CD4-positive, alpha-beta T cell treated with Interferon gamma for 1 hour (primary cell): ENCODE results near the gene ASMTL.
"Not testable (repeated sequence)": the region's sequence is repeated elsewhere in the genome, so short reads cannot be mapped to it uniquely, and the experiment has no call there.

Source experiments
- DNase-seq: peaks from one replicate; pipeline ENCODE4 v3.0.0-alpha.2; 2020

Gene ASMTL

DNA sequence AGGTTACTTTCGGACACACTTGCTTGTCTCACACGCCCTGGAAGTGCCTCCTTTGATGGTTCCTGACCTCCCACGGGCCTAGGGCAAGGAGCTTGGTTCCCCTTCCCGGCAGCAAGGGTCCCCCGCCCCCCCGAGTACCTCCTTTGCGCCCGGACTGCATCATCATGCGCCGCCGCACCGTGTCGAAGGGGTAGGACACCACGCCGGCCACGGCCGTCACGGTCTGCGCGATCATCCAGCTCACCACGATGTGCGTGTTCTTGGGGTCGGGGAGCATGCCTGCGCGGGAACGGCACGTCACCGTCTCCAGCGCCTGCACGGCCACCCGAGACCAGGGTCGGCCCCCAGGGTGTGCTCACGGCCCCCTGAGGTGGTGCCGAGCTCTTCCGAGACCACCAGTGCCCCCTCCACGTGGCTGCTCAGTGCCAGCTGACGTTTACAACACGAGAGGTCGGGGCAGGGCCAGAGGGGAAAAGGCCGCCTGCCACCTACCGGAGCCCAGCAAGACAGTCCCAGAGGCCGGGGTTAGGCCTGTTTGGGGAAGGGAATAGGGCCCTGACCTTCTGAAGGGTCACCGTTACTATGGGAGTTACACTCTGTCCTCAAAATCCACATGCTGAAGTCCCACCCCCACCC lies 65.5 kb downstream of the ASMTL start:
- DNase-seq: no peak

DNA sequence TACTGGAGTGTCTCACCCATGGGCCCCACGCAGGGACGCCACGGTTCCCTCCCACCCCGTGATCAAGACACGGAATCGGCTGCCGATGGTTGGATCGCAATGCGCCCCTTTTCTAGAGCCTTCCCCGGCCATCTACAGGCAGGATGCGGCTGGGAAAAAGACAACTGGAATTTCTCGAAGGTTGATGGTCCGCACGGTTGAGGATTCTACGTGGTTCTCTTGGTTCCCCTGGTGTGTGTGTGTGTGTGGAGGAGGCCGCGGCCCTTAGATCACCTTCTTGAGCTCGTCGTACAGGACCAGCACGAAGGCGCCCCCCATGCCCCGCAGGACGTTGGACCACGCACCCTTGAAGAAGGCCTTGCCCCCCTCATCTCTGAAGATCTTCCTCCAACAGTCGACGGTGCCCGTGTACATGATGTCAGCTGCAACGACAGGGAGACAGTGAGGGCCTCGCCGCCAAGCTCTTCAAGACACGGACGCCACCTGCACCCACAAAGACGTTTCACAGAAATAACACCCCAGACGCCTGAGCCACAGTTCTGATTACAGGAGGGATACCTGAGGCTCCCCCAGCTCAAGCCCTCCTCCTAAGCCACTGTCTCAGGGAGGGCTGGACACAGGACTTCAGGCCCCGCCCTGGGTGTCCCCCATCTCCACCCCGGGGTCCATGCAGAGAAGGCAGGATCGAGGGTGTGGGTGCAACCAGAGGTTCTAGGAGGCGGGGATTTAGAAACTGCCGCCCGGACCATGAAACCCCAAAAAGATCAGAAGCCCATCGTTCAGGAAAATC lies 66.2 kb downstream of the ASMTL start:
- DNase-seq: no peak

DNA sequence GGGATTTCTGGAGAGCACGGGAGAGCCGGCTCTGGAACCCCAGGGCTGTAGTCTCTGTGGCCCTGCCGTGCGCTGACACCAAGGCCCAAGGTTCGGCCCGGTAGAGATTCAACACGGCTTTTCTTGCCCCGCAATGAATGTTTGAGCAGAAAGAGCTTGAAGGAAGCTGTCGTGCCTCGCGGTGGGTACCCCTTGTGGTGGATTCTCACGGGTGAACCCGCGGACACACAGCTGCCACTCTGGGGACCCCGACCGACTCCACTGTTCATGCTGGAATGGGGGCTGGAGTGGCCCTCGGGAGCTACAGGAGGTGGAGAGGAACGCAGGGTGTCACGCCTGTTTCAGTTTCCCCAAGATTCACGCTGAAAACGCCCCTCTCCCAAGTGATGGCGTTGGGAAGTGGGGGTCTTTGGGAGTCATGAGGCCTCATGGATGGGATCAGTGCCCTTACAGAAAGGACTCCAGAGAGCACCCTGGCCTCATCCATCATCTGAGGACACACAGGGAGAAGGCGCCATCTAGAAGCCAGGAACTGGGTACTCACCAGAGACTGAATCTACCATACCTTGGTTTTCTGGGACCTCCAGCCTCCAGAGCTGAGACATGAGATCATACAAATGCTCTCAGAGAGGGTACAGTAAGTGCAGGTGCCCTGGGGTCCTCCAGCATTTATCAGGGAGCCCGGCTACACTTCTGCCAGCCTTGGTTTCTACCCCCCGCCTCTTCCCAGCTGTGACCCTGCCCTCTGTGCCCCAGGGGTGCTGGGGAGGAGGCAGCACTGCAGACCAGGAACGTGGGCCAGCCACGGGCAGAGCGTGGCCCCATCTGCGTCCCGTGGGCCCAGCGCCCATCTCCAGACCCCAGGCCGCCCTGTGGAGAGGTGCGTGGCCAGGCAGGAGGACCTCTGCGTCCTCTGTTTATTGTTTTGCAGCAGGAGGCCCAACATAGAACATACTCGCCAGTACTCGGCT lies 67.2 kb downstream of the ASMTL start:
- DNase-seq: no peak

DNA sequence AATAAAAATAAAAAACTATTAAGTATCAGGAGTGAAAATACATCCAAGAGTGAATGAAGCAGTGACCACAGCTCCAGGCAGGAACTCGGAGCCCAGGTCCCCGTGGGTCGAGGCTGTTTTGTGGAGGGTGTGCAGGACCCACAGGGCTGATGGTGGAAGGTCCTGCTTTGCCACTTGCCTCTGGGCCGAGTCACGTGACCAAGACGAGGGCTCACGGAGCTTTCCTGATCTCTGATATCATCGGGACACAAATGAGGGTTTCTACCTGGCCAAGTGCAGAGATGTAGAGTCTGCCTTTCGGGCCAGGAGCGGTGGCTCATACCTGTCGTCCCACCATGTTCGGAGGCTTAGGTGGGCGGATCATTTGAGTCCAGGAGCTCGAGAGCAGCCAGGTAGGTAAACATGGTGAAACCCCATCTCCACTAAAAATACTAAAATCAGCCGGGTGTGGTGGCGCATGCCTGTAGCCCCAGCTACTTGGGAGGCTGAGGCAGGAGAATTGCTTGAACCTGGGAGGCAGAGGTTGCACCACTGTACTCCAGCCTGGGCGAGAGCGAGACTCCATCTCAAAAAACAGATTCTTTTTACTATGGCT lies 68.0 kb downstream of the ASMTL start:
- DNase-seq: no peak

DNA sequence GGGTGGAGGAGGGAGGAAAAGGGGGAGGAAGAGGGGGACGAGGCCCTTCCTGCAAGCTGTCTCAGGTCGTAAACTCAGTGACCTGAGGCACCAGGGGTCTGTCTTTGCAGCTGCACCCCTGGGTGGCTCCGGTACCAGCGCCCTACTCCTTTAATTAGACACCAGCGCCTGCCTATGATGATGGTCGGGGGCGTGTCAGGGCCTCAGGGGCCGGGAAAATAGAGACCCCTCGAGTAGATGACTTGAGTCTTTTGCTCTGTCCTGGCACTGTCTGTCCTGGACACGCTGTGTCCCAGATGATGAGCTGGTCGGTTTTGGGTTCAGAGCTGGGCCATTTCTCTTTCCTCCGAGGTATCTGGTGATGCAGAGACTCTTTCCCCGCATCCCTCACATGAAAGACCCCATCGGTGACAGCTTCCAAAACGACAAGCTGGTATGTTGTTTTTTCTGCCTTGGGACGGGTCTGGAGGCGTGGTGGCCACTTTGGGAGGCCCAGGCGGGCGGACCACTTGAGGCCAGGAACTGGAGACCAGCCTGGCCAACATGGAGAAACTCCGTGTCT lies 72.0 kb downstream of the ASMTL start:
- DNase-seq: no peak

DNA sequence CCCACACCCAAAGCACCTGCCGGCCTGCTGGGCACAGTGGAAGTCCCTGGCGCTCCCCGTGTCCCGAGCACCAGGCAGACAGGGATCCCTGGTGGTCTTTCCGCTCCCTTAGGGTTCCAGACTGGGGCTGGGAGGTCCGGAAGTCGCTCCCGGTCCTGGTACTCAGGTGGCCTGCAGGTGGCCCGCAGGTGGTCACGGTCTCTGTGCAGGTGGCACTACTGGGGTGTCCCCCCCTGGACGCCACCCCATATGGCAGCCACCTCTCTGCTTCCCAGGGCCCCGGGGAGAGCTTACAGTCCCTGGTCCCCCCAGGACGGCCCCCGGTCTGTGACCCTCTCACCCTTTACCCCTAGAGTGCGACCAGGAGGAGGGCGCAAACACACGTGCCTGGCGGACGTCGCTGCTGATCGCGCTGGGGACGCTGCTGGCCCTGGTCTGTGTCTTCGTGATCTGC lies 74.4 kb downstream of the ASMTL start:
- DNase-seq: no peak

DNA sequence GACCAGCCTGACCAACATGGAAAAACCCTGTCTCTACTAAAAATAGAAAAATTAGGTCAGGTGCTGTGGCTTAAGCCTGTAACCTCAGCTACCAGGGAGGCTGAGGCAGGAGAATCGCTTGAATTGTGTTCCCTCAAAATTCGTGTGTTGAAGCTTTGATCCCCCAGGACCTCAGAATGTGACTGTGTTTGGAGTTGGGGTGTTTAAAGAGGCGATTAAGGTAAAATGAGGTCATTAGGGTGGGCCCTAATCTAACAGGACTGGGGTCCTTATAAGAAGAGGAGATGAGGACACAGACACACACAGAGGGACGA lies 84.4 kb downstream of the ASMTL start:
- no peak for DNase-seq

DNA sequence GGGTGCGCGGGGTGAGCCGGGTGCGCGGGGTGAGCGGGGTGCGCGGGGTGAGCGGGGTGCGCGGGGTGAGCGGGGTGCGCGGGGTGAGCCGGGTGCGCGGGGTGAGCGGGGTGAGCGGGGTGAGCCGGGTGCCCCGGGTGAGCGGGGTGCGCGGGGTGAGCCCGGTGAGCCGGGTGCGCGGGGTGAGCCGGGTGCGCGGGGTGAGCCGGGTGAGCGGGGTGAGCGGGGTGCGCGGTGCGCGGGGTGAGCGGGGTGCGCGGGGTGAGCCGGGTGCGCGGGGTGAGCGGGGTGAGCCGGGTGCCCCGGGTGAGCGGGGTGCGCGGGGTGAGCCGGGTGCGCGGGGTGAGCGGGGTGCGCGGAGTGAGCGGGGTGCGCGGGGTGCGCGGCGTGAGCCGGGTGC lies 86.3 kb downstream of the ASMTL start:
- not testable (repeated sequence) for DNase-seq

DNA sequence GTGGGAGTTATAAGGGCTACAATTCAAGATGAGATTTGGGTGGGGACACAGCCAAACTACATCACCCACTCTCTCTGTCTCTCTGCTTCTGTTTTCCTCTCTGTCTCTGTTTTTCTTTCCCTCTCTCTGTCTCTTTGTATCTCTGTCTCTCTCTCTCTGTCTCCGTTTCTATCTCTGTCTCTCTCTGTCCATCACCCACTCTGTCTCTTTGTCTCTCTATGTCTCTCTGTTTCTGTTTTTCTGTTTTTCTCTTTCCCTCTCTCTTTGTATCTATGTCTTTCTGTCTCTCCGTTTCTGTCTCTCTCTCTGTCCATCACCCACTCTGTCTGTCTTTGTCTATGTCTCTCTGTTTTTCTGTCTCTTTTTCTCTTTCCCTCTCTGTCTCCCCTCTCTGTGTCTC lies 90.8 kb downstream of the ASMTL start:
- no peak for DNase-seq

- no peak for DNase-seq
Measured at GRCh38 chrX:1361275-1361674, 91.4 kb downstream of the ASMTL start.

- DNase-seq: no peak
Measured at GRCh38 chrX:1360171-1360570, 92.5 kb downstream of the ASMTL start.

DNA sequence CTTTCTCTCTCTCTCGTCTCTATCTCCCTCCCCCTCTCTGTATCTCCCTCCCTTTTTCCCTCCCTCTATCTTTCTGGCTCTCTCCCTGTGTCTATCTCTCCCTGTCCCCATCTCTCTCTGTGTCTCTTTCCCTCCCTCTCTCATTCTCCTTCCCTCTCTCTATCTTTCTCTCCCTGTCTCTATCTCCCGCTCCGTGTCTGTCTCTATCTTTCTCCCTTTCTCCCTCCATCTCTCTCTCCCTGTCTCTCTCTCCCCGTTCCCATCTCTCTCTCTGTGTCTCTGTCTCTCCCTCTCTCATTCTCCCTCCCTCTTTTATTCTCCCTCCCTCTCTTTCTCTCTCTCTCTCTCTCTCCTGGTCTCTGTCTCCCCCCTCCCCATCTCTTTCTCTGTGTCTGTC lies 93.2 kb downstream of the ASMTL start:
- DNase-seq: no peak

DNA sequence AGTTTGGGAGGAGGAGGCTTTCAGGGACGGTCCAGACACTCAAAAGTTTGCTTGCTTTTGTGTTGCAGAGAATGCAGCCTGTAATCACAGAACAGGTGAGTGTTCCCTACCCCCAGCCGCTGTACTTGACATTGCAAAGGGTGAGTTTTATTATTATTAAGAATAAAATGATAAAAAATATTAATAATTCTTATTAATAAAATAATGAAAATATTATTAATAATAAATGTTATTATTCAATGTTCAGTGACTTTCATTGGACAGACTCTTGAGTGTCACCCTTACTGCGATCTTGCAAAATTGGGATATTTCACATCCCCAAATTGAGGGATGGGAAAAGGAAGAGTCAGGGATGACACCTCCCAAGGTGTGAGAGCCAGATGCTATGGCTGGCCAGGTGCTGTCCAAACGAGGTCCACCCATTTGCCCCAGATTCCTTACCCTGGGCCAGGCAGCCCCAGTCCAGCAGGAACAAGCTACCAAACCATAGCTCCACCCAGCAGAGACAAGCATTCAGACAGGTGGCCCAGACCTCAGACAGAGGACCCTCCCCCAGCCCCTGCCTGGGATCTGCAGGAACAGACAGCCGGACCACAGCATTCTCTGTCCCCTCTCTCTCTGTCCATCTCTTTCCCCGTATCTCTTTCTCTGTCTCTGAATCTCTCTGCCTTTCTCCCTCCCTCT lies 93.8 kb downstream of the ASMTL start:
- DNase-seq: no peak

DNA sequence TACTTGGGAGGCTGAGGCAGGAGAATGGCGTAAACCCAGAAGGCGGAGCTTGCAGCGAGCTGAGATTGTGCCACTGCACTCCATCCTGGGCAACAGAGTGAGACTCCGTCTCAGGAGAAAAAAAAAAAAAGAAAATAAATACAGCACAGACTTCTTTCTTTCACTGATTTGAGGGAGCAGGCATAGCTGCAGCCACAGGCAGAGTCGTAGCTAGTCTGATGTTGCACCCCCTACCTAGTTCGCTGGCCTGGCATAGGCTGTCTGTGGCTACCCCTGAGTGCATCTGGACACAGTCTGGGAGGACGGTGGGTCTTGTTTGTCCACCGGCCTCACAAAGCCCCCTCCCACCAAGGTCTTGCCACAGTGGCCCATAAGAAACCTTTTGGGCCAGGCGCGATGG lies 94.7 kb downstream of the ASMTL start:
- no peak for DNase-seq

GRCh38 chrX:1355131-1356046 lies 97.3 kb downstream of the ASMTL start:
- DNase-seq: no peak

GRCh38 chrX:1354036-1355019 lies 98.4 kb downstream of the ASMTL start:
- DNase-seq: no peak
